Erythroblast (primary cell): Measurements from ENCODE around the gene CDK8.

Source experiments
- GATA1 ChIP-seq: IDR thresholded peaks from 2 replicates; pipeline ENCODE4 v1.6.1; 2011; ENCODE audit warnings: low read depth, mild to moderate bottlenecking, control low read depth, low read length, moderate library complexity
- POLR2A ChIP-seq: IDR thresholded peaks from 2 replicates; pipeline ENCODE4 v1.6.1; 2011; ENCODE audit warnings: mild to moderate bottlenecking, low read length

GRCh38 chr13:26308250-26308649 is 54.3 kb downstream of the CDK8 start:
- TF ChIP-seq POLR2A = no peak
- TF ChIP-seq GATA1 = no peak
